ENCODE results near the gene GDPGP1.
"Not testable (repeated sequence)": the region's sequence is repeated elsewhere in the genome, so short reads cannot be mapped to it uniquely, and the experiment has no call there.

The GDPGP1 gene

GRCh38 chr15:90271459-90272166 is 37.6 kb downstream of the GDPGP1 start:
- no peak for DNase-seq (ENCODE audit: low read depth)
- H3K4me3 ChIP-seq (ENCODE audit: low read depth, low read length), result no peak overlapping the region
- TF ChIP-seq CTCF (conservative IDR thresholded peaks at IDR 0.05; ENCODE audit: low read depth, low read length), result no peak

GRCh38 chr15:90278467-90278866 is 44.5 kb downstream of the GDPGP1 start:
- H3K4me3 ChIP-seq (ENCODE audit: low read depth, low read length); DNase-seq (ENCODE audit: low read depth): not testable (repeated sequence)

- not testable (repeated sequence) for DNase-seq (ENCODE audit: low read depth); H3K4me3 ChIP-seq (ENCODE audit: low read depth, low read length)
Observed at GRCh38 chr15:90280743-90281142, 46.7 kb downstream of the GDPGP1 start.

- DNase-seq (ENCODE audit: low read depth); H3K4me3 ChIP-seq (ENCODE audit: low read depth, low read length): not testable (repeated sequence)
Observed at GRCh38 chr15:90281637-90282036, 47.6 kb downstream of the GDPGP1 start.

GRCh38 chr15:90286678-90287077 is 52.7 kb downstream of the GDPGP1 start:
- peak; percentile 51 for DNase-seq (ENCODE audit: low read depth)
- TF ChIP-seq CTCF (conservative IDR thresholded peaks at IDR 0.05; ENCODE audit: low read depth, low read length), result peak; percentile 48
- H3K4me3 ChIP-seq (ENCODE audit: low read depth, low read length), result no peak overlapping the region

GRCh38 chr15:90287101-90287500 is 53.1 kb downstream of the GDPGP1 start:
- no peak for TF ChIP-seq CTCF (conservative IDR thresholded peaks at IDR 0.05; ENCODE audit: low read depth, low read length)
- DNase-seq (ENCODE audit: low read depth), result no peak
- no peak overlapping the region for H3K4me3 ChIP-seq (ENCODE audit: low read depth, low read length)

GRCh38 chr15:90287946-90288345 is 53.9 kb downstream of the GDPGP1 start:
- H3K4me3 ChIP-seq (ENCODE audit: low read depth, low read length), result no peak overlapping the region
- TF ChIP-seq CTCF (conservative IDR thresholded peaks at IDR 0.05; ENCODE audit: low read depth, low read length), result no peak
- DNase-seq (ENCODE audit: low read depth), result no peak

- TF ChIP-seq CTCF (conservative IDR thresholded peaks at IDR 0.05; ENCODE audit: low read depth, low read length), result no peak
- DNase-seq (ENCODE audit: low read depth), result peak; percentile 31
- no peak overlapping the region for H3K4me3 ChIP-seq (ENCODE audit: low read depth, low read length)
Observed at GRCh38 chr15:90291679-90292356, 57.8 kb downstream of the GDPGP1 start.
